ENCODE measurements around the gene APBA1. TPM values are rescaled to one million over a fixed set of nuclear protein-coding genes. Genes with fewer than 3 reads are reported as not detected.

APBA1 gene
- total and polyA plus RNA-seq, 9 of the 15 experiments (the other 6 are each of a cell fraction or from before 2014, with no cell fraction given): 0.01 to 0.02 TPM; not detected in 7

- Histone ChIP-seq H3K79me2 (ENCODE audit: control insufficient read depth, insufficient read depth, low read length) (no peaks in the 10 kb centered on the region), H3K9me1 (ENCODE audit: control insufficient read depth, insufficient read depth, low read length) (no peaks in the 10 kb centered on the region), H3K4me1 (replicated peaks in 1 of 2; ENCODE audit: control insufficient read depth in 2 of 2, insufficient read depth in 2 of 2, low read length in 2 of 2) (peaks cover 0 to 8% of the 10 kb centered on the region in 2 experiments; a peak in 2 of 5 replicates), H3K36me3 (ENCODE audit: control insufficient read depth, insufficient read depth, low read length) (peaks cover 56% of the 10 kb centered on the region; the same call in 2 of the 3 replicates), H3K27ac (ENCODE audit: extremely low read depth, low read depth, low read length) (no peak overlapping the region; the same call in 2 of the 3 replicates), H2AFZ (ENCODE audit: low read depth, low read length) (no peak overlapping the region), H4K20me1 (replicated peaks; ENCODE audit: control insufficient read depth, insufficient read depth, low read length) (no peaks in the 10 kb centered on the region), H3K4me2 (ENCODE audit: insufficient read depth, low read length) (no peak overlapping the region), H3K27me3 (ENCODE audit: control insufficient read depth in 2 of 2, insufficient read depth in 2 of 2, low read length in 2 of 2) (no peaks in the 10 kb centered on the region), H3K9me3 (replicated peaks; ENCODE audit: control insufficient read depth, insufficient read depth, low read depth, low read length) (no peaks in the 10 kb centered on the region), H3K9ac (ENCODE audit: insufficient read depth in 1 of 2, low read depth in 2 of 2, low read length in 2 of 2) (no peak overlapping the region), H3K4me3 (no peak overlapping the region)
- no TSS peak for BruUV-seq (replicated peaks)
- TF ChIP-seq ELF2 (CRISPR knock-in tag; IDR thresholded peaks at IDR 0.05): no peak
- no peak for TF ChIP-seq ZC3H11A (IDR thresholded peaks at IDR 0.05; ENCODE audit: low read depth, low read length)
- no peak for TF ChIP-seq HINFP (tag; conservative IDR thresholded peaks at IDR 0.05; ENCODE audit: low read depth)
- TF ChIP-seq DEAF1 (CRISPR knock-in tag; IDR thresholded peaks at IDR 0.05): no peak
- no peak for TF ChIP-seq ETS2 (tag; IDR thresholded peaks at IDR 0.05; ENCODE audit: borderline replicate concordance, poor library complexity, severe bottlenecking)
- TF ChIP-seq ETS1 (conservative IDR thresholded peaks at IDR 0.05; ENCODE audit: control insufficient read depth, low read depth, low read length): no peak
- ChIA-PET POLR2A (interaction anchor here (2.3 kb wide), 1 partner anchor 10 kb away, joined by 7 read pairs; no protein-coding TSS in a partner anchor), CTCF (ENCODE audit: low intra/inter-chr PET ratio) (no interaction called here)
- ATAC-seq: no peak
- no peak for DNase-seq (ENCODE audit: extremely low read depth in 1 of 4, low spot score in 3 of 4)
- FAIRE-seq: no peak
- intact Hi-C loops (cut with micrococcal nuclease): no loop called here
- 56% methylated on average over 2 of the region's 2 CpGs for WGBS (ENCODE audit: insufficient coverage, low coverage, missing lambda C conversion rate)
- in situ Hi-C loops (cut with MboI): no loop called here
Observed at GRCh38 chr9:69719983-69720382, 47.8 kb upstream of the APBA1 start.
